HepG2 (cell line): ENCODE measurements around the gene SLC22A13. TPM values are rescaled to one million over a fixed set of nuclear protein-coding genes. Genes with fewer than 3 reads are reported as not detected.

ENCODE experiments used
- ATAC-seq: fragments of 200-7000 bp; cut with Tn5 transposase; 3 replicates; pipeline ENCODE4 v1.9.1; 2020; ENCODE audit warnings: mild to moderate bottlenecking, moderate library complexity
- BruUV-seq: library from RNA; stranded (reverse); fragments of 400-500 nt; replicated peaks from 2 replicates; lab custom pipeline; 2021; lab: Mats Ljungman, UMichigan
- CTCF ChIA-PET: fragments of 300-600 bp; formaldehyde crosslinking; extraction: SDS; loops from one replicate; lab custom pipeline; 2021; ENCODE audit warnings: low total read pairs, inconsistent platforms, low intra/inter-chr PET ratio; lab: Yijun Ruan, JAX
- POLR2A ChIA-PET: fragments of 350-600 bp; sonication (Branson Sonifier 250); formaldehyde crosslinking; loops from one replicate; lab custom pipeline; 2020; ENCODE audit warnings: antibody characterized with exemption, inconsistent platforms; lab: Yijun Ruan, JAX
- DNase-seq: peaks from one replicate; pipeline ENCODE4 v3.0.0-alpha.2; 2015; ENCODE audit warnings: low spot score
- FAIRE-seq: peaks from 3 replicates; lab custom pipeline; 2011; peaks lifted over from hg19 to GRCh38; lab: Jason Lieb, UNC
- H2AFZ ChIP-seq: one replicate; pipeline ENCODE4 v1.6.1; 2011; ENCODE audit warnings: low read length, inconsistent platforms
- H3K27ac ChIP-seq: fragments of 300-600 bp; 3 replicates; pipeline ENCODE4 v1.8.0; 2011; ENCODE audit warnings: mixed run types, mild to moderate bottlenecking, mixed read lengths, low read length, inconsistent platforms; ENCODE audit not compliant: insufficient read depth; ENCODE audit errors: extremely low read length
- H3K27me3 ChIP-seq, 2 experiments: fragments of 200-600 bp in 1 of 2; 2 replicates in 1 of 2; 3 replicates in 1 of 2; pipeline versions ENCODE4 v1.6.0 to v1.8.0; 2011; ENCODE audit warnings: low read length in 2 of 2, mild to moderate bottlenecking in 2 of 2, moderate library complexity in 2 of 2, inconsistent platforms in 1 of 2; ENCODE audit not compliant: insufficient read depth in 2 of 2, control insufficient read depth in 1 of 2
- H3K36me3 ChIP-seq, 2 experiments: fragments of 200-600 bp in 1 of 2; replicated peaks in 1 of 2; 2 replicates in 1 of 2; 3 replicates in 1 of 2; pipeline versions ENCODE4 v1.5.1 to v1.8.0; 2011; ENCODE audit warnings: low read length in 2 of 2, inconsistent platforms in 1 of 2; ENCODE audit not compliant: insufficient read depth in 2 of 2, control insufficient read depth in 1 of 2
- H3K4me1 ChIP-seq: 2 replicates; pipeline ENCODE4 v1.5.1; 2012; ENCODE audit warnings: low read length, inconsistent platforms; ENCODE audit not compliant: insufficient read depth
- H3K4me2 ChIP-seq: 2 replicates; pipeline ENCODE4 v1.6.0; 2011; ENCODE audit warnings: low read depth, low read length, inconsistent platforms
- H3K4me3 ChIP-seq, 3 experiments: fragments of 200-600 bp in 1 of 3; sonication (generic), shearing (Covaris generic) in 1 of 3; replicated peaks in 1 of 3; 2 replicates each; pipeline ENCODE4 v1.5.1; 2011 to 2016; ENCODE audit warnings: low read length in 3 of 3, inconsistent platforms in 2 of 3, low read depth in 2 of 3, mild to moderate bottlenecking in 2 of 3, control low read depth in 1 of 3, mixed read lengths in 1 of 3; ENCODE audit not compliant: insufficient read depth in 1 of 3
- H3K79me2 ChIP-seq: one replicate; pipeline ENCODE4 v1.6.1; 2011; ENCODE audit warnings: low read length, inconsistent platforms; ENCODE audit not compliant: insufficient read depth
- H3K9ac ChIP-seq: 2 replicates; pipeline ENCODE4 v1.6.0; 2011; ENCODE audit warnings: mild to moderate bottlenecking, low read depth, low read length, inconsistent platforms; ENCODE audit not compliant: insufficient read depth
- H3K9me3 ChIP-seq: 2 replicates; pipeline ENCODE4 v1.5.1; 2012; ENCODE audit warnings: mild to moderate bottlenecking, low read length
- H4K20me1 ChIP-seq: 2 replicates; pipeline ENCODE4 v1.6.0; 2011; ENCODE audit warnings: inconsistent platforms, mild to moderate bottlenecking, low read length, moderate library complexity; ENCODE audit not compliant: insufficient read depth
- AHR ChIP-seq: IDR thresholded peaks from 2 replicates; pipeline ENCODE4 v1.6.1; 2018; ENCODE audit warnings: missing genetic modification reagents, missing compliant biosample characterization
- ATF7-NPFF ChIP-seq: sonication (generic); formaldehyde crosslinking; IDR thresholded peaks from 2 replicates; pipeline ENCODE4 v1.8.1; 2023; ENCODE audit warnings: mild to moderate bottlenecking, low read depth, missing genetic modification reagents, moderate library complexity
- JUNB ChIP-seq: sonication (generic); formaldehyde crosslinking; IDR thresholded peaks from 2 replicates; pipeline ENCODE4 v1.8.0; 2022; ENCODE audit warnings: missing genetic modification reagents, mild to moderate bottlenecking, borderline replicate concordance
- MED8 ChIP-seq: sonication (generic); formaldehyde crosslinking; IDR thresholded peaks from 2 replicates; pipeline ENCODE4 v1.8.1; 2023; ENCODE audit warnings: mild to moderate bottlenecking, missing genetic modification reagents; ENCODE audit not compliant: insufficient replicate concordance
- ZBTB1 ChIP-seq: sonication (generic); formaldehyde crosslinking; IDR thresholded peaks from 2 replicates; pipeline ENCODE4 v1.4.0; 2020; ENCODE audit warnings: missing genetic modification reagents, borderline replicate concordance
- ZFP90 ChIP-seq: sonication (generic); formaldehyde crosslinking; IDR thresholded peaks from 2 replicates; pipeline ENCODE4 v1.8.0; 2022; ENCODE audit warnings: missing genetic modification reagents, mild to moderate bottlenecking, inconsistent platforms, borderline replicate concordance
- ZNF543 ChIP-seq: sonication (generic); formaldehyde crosslinking; IDR thresholded peaks from 2 replicates; pipeline ENCODE4 v1.4.0; 2020; ENCODE audit warnings: mild to moderate bottlenecking, missing genetic modification reagents
- ZNF713 ChIP-seq: sonication (generic); formaldehyde crosslinking; IDR thresholded peaks from 2 replicates; pipeline ENCODE4 v1.4.0; 2020; ENCODE audit warnings: mild to moderate bottlenecking, missing genetic modification reagents
- ZSCAN21 ChIP-seq: sonication (generic); formaldehyde crosslinking; IDR thresholded peaks from 2 replicates; pipeline ENCODE4 v1.8.0; 2022; ENCODE audit warnings: mild to moderate bottlenecking, missing genetic modification reagents, moderate library complexity, borderline replicate concordance
- WGBS: methylation state at CpG from one replicate; pipeline ENCODE4 v1.1.6; 2017; ENCODE audit warnings: low lambda C conversion rate; 5-methylcytosine and 5-hydroxymethylcytosine counted together
- in situ Hi-C: cut with HindIII; loops from 2 replicates; pipeline ENCODE4 v1.10.0; 2017; ENCODE audit warnings: low pct_unique_long_range_greater_than_20kb; ENCODE audit not compliant: extremely low pct_ligation_motif_present
- intact Hi-C: fragments of 100-400 bp; cut with micrococcal nuclease; formaldehyde crosslinking; loops from one replicate; pipeline ENCODE4 v1.10.0; 2022; ENCODE audit not compliant: unreplicated experiment
- polyA plus RNA-seq, 8 experiments: library from polyadenylated mRNA; depleted of rRNA in 3 of 8; stranded (reverse) in 7 of 8; unstranded in 1 of 8; fragments of >200 nt; fragmentation: Illumina TruSeq in 4 of 8; extraction: Trizol in 4 of 8; gene quantifications; 2 replicates each; pipeline versions ENCODE4 v1.2.1 to v1.2.3, GENCODE V29; 2011 to 2016; ENCODE audit warnings: low read depth in 4 of 8, missing spikeins in 1 of 8, mixed read lengths in 1 of 8; ENCODE audit not compliant: insufficient read depth in 1 of 8
- total RNA-seq, 5 experiments: library from RNA; depleted of rRNA; stranded (reverse); fragments of >200 nt; fragmentation: Illumina TruSeq; extraction: Trizol; gene quantifications; 2 replicates each; pipeline ENCODE4 v1.2.3, GENCODE V29; 2016; ENCODE audit warnings: low read depth in 1 of 5
- TF ChIP-seq, protein P1 (sequence below): sonication (generic); formaldehyde crosslinking; IDR thresholded peaks from 2 replicates; pipeline ENCODE4 v1.5.0; 2020; ENCODE audit warnings: mild to moderate bottlenecking, missing genetic modification reagents
- TF ChIP-seq, protein P2 (sequence below): sonication (generic); formaldehyde crosslinking; IDR thresholded peaks from 2 replicates; pipeline ENCODE4 v1.4.0; 2020; ENCODE audit warnings: missing genetic modification reagents, low read depth, mild to moderate bottlenecking, borderline replicate concordance
- TF ChIP-seq, protein P3 (sequence below): sonication (generic); formaldehyde crosslinking; conservative IDR thresholded peaks from 2 replicates; pipeline ENCODE4 v1.4.0; 2020; ENCODE audit warnings: missing genetic modification reagents
- TF ChIP-seq, protein P4 (sequence below): sonication (generic); formaldehyde crosslinking; IDR thresholded peaks from 2 replicates; pipeline ENCODE4 v1.5.0; 2020; ENCODE audit warnings: mild to moderate bottlenecking, missing genetic modification reagents

SLC22A13 gene
- total and polyA plus RNA-seq, 2 of the 13 experiments (the other 11 are each of a cell fraction or from before 2014, with no cell fraction given): 0.20 TPM; not detected in 1

DNA sequence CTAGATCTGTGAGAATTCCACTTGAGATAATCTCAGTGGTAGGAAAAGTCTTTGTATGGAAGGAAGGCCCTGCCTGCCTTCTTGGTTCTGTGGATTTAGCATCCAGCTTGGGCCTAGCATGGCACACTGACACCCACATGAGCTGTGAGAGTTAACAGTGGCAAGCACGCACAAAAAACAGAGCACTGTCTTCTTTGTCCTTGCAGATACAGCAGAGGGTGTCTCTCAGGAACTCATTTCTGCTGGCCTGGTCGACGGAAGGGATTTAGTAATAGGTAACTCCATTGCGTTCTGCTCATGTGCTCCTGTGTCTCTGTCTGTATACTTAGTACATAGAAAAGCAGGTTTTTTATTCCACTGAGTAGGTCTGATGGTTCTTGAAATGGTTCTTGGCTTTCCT, 14.4 kb upstream of the SLC22A13 start:
- FAIRE-seq: no peak
- Histone ChIP-seq H3K4me2 (no peak overlapping the region), H4K20me1 (0 out of 2 replicates have a peak, but pooled peaks cover 2% of the 10 kb centered on the region), H3K27ac (no peak overlapping the region), H3K9me3 (no peaks in the 10 kb centered on the region), H3K27me3 (no peaks in the 10 kb centered on the region; a peak in 1 of 5 replicates), H3K4me3 (no peak overlapping the region), H2AFZ (no peak overlapping the region), H3K4me1 (peaks cover 22% of the 10 kb centered on the region), H3K79me2 (no peaks in the 10 kb centered on the region), H3K9ac (no peak overlapping the region), H3K36me3 (peaks cover 21 to 69% of the 10 kb centered on the region in 2 experiments)
- TF ChIP-seq, protein P1, sequence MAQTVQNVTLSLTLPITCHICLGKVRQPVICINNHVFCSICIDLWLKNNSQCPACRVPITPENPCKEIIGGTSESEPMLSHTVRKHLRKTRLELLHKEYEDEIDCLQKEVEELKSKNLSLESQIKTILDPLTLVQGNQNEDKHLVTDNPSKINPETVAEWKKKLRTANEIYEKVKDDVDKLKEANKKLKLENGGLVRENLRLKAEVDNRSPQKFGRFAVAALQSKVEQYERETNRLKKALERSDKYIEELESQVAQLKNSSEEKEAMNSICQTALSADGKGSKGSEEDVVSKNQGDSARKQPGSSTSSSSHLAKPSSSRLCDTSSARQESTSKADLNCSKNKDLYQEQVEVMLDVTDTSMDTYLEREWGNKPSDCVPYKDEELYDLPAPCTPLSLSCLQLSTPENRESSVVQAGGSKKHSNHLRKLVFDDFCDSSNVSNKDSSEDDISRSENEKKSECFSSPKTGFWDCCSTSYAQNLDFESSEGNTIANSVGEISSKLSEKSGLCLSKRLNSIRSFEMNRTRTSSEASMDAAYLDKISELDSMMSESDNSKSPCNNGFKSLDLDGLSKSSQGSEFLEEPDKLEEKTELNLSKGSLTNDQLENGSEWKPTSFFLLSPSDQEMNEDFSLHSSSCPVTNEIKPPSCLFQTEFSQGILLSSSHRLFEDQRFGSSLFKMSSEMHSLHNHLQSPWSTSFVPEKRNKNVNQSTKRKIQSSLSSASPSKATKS (CRISPR knock-in tag): no peak
- no peak for TF ChIP-seq ZNF713 (CRISPR knock-in tag)
- TF ChIP-seq, protein P2, sequence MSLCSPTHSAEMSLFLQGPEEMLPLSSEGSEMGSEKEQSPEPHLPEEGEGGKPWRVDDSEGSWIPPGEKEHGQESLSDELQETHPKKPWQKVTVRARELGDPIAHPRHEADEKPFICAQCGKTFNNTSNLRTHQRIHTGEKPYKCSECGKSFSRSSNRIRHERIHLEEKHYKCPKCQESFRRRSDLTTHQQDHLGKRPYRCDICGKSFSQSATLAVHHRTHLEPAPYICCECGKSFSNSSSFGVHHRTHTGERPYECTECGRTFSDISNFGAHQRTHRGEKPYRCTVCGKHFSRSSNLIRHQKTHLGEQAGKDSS (CRISPR knock-in tag): no peak
- TF ChIP-seq ZNF543 (CRISPR knock-in tag): no peak
- TF ChIP-seq JUNB (CRISPR knock-in tag): no peak
- no peak for TF ChIP-seq ZFP90 (CRISPR knock-in tag)
- no peak for TF ChIP-seq AHR (CRISPR knock-in tag)
- TF ChIP-seq, protein P3, sequence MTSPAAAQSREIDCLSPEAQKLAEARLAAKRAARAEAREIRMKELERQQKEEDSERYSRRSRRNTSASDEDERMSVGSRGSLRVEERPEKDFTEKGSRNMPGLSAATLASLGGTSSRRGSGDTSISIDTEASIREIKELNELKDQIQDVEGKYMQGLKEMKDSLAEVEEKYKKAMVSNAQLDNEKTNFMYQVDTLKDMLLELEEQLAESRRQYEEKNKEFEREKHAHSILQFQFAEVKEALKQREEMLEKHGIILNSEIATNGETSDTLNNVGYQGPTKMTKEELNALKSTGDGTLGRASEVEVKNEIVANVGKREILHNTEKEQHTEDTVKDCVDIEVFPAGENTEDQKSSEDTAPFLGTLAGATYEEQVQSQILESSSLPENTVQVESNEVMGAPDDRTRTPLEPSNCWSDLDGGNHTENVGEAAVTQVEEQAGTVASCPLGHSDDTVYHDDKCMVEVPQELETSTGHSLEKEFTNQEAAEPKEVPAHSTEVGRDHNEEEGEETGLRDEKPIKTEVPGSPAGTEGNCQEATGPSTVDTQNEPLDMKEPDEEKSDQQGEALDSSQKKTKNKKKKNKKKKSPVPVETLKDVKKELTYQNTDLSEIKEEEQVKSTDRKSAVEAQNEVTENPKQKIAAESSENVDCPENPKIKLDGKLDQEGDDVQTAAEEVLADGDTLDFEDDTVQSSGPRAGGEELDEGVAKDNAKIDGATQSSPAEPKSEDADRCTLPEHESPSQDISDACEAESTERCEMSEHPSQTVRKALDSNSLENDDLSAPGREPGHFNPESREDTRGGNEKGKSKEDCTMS (CRISPR knock-in tag): no peak
- TF ChIP-seq ATF7-NPFF (CRISPR knock-in tag): no peak
- no peak for TF ChIP-seq ZSCAN21 (CRISPR knock-in tag)
- TF ChIP-seq, protein P4, sequence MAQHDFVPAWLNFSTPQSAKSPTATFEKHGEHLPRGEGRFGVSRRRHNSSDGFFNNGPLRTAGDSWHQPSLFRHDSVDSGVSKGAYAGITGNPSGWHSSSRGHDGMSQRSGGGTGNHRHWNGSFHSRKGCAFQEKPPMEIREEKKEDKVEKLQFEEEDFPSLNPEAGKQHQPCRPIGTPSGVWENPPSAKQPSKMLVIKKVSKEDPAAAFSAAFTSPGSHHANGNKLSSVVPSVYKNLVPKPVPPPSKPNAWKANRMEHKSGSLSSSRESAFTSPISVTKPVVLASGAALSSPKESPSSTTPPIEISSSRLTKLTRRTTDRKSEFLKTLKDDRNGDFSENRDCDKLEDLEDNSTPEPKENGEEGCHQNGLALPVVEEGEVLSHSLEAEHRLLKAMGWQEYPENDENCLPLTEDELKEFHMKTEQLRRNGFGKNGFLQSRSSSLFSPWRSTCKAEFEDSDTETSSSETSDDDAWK: no peak
- TF ChIP-seq ZBTB1 (CRISPR knock-in tag): no peak
- no peak for TF ChIP-seq MED8 (CRISPR knock-in tag)
- intact Hi-C loops (no loop called here), in situ Hi-C loops (no loop called here)
- ChIA-PET POLR2A (no interaction called here), CTCF (no interaction called here)
- no TSS peak for BruUV-seq
- no peak for DNase-seq
- ATAC-seq: no peak
- WGBS: 97% methylated on average over 3 of the region's 4 CpGs
